Measurements from ENCODE around the gene WNK2.

GRCh38 chr9:93267681-93268505 is 84.0 kb downstream of the WNK2 start:
- no peak for TF ChIP-seq CTCF (IDR thresholded peaks at IDR 0.05; ENCODE audit: low read depth, low read length)
- no peak for TF ChIP-seq POLR2A (IDR thresholded peaks at IDR 0.05; ENCODE audit: extremely low read depth, insufficient read length)
- no peak for TF ChIP-seq MYC (IDR thresholded peaks at IDR 0.05; ENCODE audit: low read depth, low read length)
- TF ChIP-seq MAX (IDR thresholded peaks at IDR 0.05; ENCODE audit: low read depth, low read length) = no peak
